ENCODE results near the gene MSX1.

DNA sequence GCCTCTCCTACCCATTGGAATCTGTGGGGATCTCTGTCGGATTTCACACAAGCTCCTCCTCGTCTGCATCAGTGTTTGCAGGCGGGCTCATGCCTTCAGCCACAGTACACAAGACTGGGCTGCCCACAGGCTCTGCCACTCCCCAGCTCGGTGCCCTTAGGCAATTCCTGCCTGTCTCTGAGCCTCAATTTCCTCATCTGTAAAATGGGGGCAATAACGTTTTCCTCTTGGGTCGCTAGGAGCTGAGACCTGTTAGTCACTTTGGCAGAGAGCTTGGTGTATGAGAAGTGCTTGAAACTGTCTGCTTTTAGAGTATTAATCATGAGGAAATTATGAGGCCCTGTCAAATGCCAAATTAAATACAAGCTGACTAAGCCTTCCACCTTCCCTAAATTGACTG is 27.6 kb upstream of the MSX1 start:
- no peak for TF ChIP-seq POLR2A (IDR thresholded peaks at IDR 0.05)
- TF ChIP-seq, protein P1, sequence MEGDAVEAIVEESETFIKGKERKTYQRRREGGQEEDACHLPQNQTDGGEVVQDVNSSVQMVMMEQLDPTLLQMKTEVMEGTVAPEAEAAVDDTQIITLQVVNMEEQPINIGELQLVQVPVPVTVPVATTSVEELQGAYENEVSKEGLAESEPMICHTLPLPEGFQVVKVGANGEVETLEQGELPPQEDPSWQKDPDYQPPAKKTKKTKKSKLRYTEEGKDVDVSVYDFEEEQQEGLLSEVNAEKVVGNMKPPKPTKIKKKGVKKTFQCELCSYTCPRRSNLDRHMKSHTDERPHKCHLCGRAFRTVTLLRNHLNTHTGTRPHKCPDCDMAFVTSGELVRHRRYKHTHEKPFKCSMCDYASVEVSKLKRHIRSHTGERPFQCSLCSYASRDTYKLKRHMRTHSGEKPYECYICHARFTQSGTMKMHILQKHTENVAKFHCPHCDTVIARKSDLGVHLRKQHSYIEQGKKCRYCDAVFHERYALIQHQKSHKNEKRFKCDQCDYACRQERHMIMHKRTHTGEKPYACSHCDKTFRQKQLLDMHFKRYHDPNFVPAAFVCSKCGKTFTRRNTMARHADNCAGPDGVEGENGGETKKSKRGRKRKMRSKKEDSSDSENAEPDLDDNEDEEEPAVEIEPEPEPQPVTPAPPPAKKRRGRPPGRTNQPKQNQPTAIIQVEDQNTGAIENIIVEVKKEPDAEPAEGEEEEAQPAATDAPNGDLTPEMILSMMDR (IDR thresholded peaks at IDR 0.05) = no peak
